PC-3 (cell line): ENCODE results near the gene BABAM1.
A peak's percentile ranks its signal among the peaks of the same experiment; 100 is the strongest.

Source experiments
- CTCF ChIP-seq: fragments of 300-600 bp; sonication (generic); conservative IDR thresholded peaks from 2 replicates; pipeline ENCODE4 v1.5.1; 2017; ENCODE audit warnings: antibody characterized with exemption, low read depth, mild to moderate bottlenecking, low read length
- EZH2 ChIP-seq: fragments of 300-600 bp; sonication (generic); IDR thresholded peaks from one replicate; pipeline ENCODE4 v1.6.1; 2017; ENCODE audit warnings: antibody characterized with exemption, mild to moderate bottlenecking, low read length; ENCODE audit not compliant: unreplicated experiment
- EZH2phosphoT487 ChIP-seq: fragments of 300-600 bp; sonication (generic); IDR thresholded peaks from 2 replicates; pipeline ENCODE4 v1.6.1; 2018; ENCODE audit warnings: mild to moderate bottlenecking, antibody characterized with exemption, low read length, borderline replicate concordance

- peak; percentile 94 for TF ChIP-seq CTCF
- no peak for TF ChIP-seq EZH2
- TF ChIP-seq EZH2phosphoT487 = no peak
Measured at GRCh38 chr19:17260842-17261325, 6.4 kb upstream of the BABAM1 start.
